ENCODE results near the gene ZNF750. TPM values are rescaled to one million over a fixed set of nuclear protein-coding genes. Genes with fewer than 3 reads are reported as not detected.
A peak's percentile ranks its signal among the peaks of the same experiment; 100 is the strongest.

The ZNF750 gene
- total RNA-seq, 1 donor from 2014 or later: 7.6 TPM

GRCh38 chr17:82835122-82835521 lies 4.7 kb downstream of the ZNF750 start:
- DNase-seq: no peak

GRCh38 chr17:82832881-82833475 lies 6.8 kb downstream of the ZNF750 start:
- DNase-seq: no peak

GRCh38 chr17:82832411-82832810 lies 7.4 kb downstream of the ZNF750 start:
- no peak for DNase-seq

- no peak for DNase-seq
These were observed 8.0 kb downstream of the ZNF750 start for GRCh38 chr17:82831818-82832200.

GRCh38 chr17:82831041-82831817 lies 8.6 kb downstream of the ZNF750 start:
- DNase-seq: no peak

- DNase-seq: peak; percentile 81
These were observed 9.6 kb downstream of the ZNF750 start for GRCh38 chr17:82830249-82830661.

- no peak for DNase-seq
These were observed 10.8 kb downstream of the ZNF750 start for GRCh38 chr17:82828875-82829487.

- DNase-seq: no peak
These were observed 12.9 kb downstream of the ZNF750 start for GRCh38 chr17:82826956-82827355.

GRCh38 chr17:82826211-82826610 lies 13.6 kb downstream of the ZNF750 start:
- no peak for DNase-seq

GRCh38 chr17:82825540-82826124 lies 14.2 kb downstream of the ZNF750 start:
- DNase-seq: no peak

- DNase-seq: no peak
These were observed 16.8 kb downstream of the ZNF750 start for GRCh38 chr17:82823004-82823403.

GRCh38 chr17:82822281-82822680 lies 17.5 kb downstream of the ZNF750 start:
- no peak for DNase-seq

GRCh38 chr17:82821554-82821953 lies 18.3 kb downstream of the ZNF750 start:
- no peak for DNase-seq

- DNase-seq: no peak
These were observed 19.3 kb downstream of the ZNF750 start for GRCh38 chr17:82820278-82821251.

- no peak for DNase-seq
These were observed 21.9 kb downstream of the ZNF750 start for GRCh38 chr17:82817947-82818346.

GRCh38 chr17:82816358-82816757 lies 23.5 kb downstream of the ZNF750 start:
- no peak for DNase-seq

GRCh38 chr17:82815790-82816305 lies 24.0 kb downstream of the ZNF750 start:
- DNase-seq: no peak

GRCh38 chr17:82815354-82815753 lies 24.5 kb downstream of the ZNF750 start:
- DNase-seq: no peak

GRCh38 chr17:82814834-82815233 lies 25.0 kb downstream of the ZNF750 start:
- DNase-seq: no peak

GRCh38 chr17:82813299-82814051 lies 26.3 kb downstream of the ZNF750 start:
- DNase-seq: no peak

GRCh38 chr17:82812601-82813000 lies 27.2 kb downstream of the ZNF750 start:
- DNase-seq: no peak

All from tongue (tissue), 2 donors.